NK-92 treated with Interleukin-12 subunit alpha and Interleukin-12 subunit beta, amount 100 ng/mL, for 24 hours (cell line): Measurements from ENCODE around the gene GMEB2.

ENCODE experiments used
- DNase-seq: peaks from one replicate; lab custom pipeline; 2025; lab: John Stamatoyannopoulos, UW

GMEB2 gene

DNA sequence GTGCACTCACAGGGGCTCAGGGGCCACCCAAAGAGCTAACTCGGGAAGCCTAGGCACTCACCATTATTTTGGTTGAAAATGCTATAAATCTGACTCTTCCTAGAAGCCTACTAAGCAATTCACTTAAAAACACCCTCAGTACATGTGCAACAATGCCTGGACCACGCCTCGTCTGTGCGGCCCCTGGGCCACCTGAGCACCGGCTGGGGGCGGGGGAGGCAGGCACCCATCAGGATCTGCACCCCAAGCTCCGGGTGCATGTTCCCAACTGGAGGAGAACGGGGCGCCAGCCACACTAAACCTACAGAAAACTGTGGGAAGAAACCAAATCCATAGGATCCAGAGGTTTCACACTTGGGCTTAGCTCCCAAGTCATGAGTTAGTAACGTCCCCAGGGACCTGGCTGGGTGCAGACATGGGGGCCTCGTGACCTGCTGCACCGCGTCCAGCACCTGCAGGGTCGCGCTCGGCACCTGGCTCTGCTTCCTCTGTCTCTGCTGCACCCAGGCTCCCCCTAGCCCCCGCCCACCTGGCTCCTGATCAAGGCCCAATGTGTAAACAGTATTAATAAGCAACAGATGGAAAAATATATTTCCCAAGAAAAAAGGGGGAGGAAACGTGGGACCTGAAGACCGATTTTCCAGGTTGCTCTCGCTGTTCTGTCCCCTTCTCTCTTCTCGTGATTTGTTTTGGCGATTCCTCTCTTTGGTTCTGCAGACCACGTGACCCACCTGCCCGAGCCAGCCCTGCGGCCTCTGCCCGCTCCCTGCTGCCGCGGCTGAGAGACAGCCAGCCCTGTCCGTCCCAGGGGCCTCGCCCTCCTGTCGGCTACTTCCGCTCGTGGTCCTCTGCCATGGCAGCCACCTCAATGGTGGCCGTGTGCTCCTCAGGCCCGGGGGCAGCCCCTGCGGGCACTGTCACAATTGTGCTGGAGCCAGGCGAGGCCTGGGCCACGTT lies 37.4 kb downstream of the GMEB2 start:
- DNase-seq, result no peak

DNA sequence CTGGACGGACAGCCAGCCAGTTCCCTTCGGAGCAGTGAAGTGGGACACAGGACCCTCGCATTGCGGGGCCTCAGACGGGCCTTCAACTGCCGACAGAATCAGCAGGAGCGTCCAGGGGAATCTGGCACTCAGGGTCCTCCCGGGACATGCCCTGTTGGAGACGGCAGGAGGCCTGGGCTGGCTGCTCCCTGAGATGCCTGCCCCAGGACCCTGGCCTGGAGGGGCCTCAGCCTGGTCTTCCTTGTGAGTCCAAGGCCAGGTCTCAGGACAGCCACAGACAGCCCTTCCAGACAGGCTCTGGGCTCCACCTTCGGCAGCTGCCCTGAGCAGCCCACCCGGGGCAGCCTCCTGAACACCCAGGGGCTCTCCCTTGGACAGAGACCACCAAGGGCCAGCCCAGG lies 38.3 kb downstream of the GMEB2 start:
- no peak for DNase-seq

DNA sequence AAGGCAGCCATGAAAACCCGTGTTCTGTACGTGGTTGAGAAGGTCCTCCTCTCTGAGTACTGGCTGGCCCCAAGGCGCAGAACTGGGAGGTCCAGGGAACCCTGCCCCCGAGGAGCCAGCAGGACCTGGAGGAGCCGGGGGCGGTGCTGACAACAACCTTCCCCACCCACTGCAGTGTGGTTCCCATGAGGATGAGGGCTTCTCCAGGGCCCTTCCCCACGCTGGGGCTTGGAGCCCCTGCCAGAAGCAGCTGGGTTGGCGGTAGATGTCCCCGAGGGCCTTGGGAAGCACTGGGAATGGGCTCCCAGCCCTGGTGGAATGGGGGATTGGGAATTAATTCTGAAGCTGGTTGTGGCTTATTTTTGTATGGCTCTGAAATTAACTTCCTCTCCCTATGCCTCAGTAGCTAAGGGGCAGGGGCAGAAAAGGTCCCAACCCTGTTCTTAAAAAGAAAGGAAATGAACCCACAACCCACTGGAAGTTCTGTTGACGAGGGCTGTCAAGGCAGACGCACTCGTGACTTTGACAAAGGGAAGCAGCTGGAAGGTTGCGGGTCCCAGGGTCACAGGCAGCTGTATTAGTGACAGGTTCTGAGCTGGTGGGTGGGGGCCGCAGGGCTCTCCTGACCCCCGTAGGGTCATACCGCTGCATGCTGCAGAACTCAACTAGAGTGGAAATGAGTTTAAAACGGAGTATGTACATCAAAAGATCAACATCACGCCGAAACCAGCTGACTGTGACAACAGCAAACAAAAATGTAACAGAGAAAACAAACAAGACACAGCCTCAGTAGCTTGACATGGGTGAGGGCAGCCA lies 38.9 kb downstream of the GMEB2 start:
- no peak for DNase-seq

DNA sequence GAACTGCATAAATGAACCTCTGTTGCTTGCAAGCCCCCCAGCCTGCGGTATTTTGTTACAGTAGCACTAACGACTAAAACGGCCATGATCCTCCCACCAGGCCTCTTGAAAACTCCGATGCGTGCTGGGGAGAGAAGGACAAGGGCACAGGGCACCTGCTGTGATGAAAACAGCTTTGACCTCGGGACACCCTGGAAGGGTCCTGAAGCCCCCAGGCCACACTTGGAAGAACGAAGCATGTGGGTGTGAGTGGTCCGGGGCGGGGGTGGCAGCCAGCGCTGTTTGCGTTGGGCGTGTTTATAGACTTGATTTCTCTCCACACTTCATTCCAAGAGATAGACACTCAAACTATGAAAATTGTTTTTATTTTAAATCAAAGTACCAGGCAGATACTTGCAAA lies 39.6 kb downstream of the GMEB2 start:
- DNase-seq, result no peak

DNA sequence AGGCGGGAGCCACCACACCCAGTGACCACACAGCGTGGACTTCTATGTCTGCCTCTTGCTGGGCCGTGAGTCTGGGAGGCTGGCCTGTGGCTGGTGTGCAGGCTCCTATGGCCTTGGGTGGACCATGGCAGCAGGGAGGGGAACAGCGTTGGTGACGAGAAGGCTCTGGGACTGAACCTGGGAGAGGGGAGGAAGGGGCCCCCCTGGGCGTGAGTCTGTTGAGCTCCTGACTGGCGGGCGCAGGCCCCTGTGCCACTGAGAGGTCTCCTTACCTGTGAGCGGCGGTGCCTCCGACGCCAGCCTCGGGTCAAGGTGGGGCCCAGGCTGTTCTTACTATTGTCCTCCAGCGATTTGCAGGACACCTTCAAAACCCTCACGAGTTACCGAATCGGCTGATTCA lies 40.1 kb downstream of the GMEB2 start:
- DNase-seq, result no peak

DNA sequence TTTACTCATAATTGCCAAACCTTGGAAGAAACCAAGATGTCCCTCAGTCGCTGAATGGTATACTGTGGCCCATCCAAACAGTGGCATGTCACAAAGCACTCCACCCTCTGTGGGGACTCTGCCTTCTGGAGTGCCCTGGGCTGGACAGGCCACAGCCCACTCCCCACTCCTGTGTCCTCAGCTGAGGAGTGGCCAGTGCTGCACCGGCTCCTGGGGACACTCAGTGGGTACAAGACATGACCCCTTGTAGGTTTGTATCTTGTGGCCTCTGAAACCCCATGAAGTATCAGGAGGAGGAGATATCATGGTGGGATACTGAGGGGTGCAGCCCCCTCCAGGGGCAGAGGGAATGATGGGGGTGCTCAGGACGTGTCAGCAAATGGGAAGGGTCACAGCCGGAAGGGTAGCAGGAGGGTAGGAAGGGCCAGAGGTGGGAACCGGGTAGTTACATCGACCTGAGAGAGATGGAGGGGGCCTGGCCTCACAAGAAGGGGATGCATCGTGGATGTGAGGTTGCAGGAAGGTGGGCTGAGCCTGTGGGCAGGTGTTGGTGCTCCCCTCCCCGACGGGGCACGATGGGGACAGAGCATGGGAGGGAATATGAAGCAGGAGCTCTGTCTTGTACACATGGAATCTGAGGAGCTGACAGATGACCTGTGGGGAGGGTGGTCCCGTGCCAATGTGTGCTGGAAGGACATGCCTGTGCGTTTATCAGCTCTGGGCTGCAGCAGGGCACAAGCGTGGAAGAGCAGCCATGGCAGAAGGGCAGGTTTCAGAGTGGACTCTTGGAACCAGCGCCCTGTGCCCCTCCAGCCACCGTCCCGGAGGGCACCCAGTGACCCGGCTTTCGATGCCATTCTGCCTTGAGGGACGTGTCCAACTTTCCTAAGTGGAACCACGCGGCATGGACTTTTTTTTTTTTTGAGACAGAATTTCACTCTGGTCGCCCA lies 41.0 kb downstream of the GMEB2 start:
- DNase-seq, result no peak

DNA sequence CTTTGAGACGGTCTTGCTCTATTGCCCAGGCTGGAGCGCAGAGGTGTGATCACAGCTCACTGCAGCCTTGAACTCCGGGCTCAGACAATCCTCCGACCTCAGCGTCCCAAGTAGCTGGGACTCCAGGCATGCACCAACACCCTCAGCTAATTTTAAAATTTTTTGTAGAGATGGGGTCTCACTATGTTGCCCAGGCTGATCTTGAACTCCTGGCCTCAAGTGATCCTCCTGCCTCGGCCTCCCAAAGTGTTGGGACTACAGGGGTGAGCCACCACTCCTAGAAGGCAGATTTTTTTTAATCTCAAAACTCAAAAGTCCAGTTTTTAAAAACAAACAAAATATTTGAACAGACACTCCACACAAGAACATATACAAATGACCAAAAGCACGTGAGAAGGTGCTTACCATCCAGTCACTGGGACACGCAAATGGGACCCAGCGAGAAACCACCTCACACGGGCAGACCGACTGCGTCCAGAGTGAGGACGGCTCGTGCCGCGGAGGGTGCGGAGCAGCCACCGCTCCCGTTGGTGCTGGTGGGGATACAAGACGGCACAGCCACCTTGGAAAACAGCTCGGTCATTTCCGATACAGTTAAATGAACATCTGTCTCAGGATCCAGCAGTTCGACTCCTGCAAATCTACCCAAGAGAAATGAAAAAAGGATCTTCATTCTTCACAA lies 44.4 kb downstream of the GMEB2 start:
- no peak for DNase-seq

DNA sequence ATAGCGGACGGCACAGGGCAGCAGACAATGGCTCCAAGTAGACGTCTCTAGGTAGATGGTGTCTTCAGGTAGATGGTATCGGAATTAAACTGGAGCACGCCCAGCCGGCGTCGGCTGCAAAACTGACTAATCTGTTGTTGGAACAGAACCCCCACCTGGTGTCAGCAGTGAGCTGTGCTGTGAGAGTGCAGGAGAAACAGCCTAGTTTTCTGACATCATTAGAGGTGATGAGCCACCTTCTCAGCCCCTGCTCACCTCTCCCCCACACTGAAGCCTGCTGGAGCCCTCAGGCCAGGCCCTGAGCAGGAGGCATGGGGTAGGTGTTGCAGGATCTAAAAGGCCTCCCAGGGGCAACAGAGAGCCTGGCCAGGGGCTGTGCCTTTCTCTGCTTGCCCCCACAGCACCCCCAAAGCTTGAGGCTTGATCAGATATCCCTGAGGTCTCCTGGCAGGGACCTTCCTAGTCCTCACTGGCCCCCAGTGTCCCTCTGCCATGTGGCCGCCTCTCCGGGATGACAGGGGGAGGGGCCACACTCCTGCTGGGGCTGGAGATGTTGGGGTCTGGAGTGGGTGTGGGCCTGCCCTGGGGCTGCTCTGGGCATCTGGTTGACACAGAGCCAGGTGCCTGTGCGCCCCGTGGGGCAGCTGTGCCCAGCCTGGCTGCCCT lies 46.0 kb downstream of the GMEB2 start:
- DNase-seq, result no peak

DNA sequence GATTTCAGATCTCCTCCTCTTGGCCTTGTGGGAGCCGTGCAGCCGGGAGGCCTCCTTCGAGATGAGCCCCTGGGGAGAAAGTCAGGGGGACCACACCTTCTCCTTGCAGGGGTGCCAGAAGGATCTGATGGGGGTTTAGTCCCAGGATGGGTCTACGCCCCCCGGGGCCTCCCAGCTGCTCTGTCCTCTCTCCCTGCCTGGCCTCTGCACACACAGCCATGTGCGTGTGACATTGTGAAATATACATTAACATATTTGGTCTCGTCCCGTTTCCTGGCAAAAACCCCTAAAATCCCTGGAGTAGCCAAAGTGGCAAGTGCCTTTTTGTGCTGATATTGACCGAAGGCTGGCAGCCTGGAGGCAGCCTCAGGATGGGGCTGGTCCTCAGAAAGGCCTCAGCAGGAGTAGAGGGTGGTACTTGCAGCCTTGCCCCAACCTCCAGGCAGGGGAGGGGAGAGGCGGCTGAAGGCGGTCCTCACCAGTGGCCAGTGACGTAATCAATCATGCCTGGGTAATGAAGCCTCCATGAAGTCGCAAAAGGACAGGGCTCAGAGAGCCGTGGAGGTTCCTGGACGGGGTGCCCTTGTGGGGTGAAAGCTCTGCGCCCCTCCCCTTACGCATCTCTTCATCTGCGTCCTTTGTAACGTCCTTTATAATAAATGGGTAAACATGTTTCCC lies 47.7 kb downstream of the GMEB2 start:
- DNase-seq, result no peak

DNA sequence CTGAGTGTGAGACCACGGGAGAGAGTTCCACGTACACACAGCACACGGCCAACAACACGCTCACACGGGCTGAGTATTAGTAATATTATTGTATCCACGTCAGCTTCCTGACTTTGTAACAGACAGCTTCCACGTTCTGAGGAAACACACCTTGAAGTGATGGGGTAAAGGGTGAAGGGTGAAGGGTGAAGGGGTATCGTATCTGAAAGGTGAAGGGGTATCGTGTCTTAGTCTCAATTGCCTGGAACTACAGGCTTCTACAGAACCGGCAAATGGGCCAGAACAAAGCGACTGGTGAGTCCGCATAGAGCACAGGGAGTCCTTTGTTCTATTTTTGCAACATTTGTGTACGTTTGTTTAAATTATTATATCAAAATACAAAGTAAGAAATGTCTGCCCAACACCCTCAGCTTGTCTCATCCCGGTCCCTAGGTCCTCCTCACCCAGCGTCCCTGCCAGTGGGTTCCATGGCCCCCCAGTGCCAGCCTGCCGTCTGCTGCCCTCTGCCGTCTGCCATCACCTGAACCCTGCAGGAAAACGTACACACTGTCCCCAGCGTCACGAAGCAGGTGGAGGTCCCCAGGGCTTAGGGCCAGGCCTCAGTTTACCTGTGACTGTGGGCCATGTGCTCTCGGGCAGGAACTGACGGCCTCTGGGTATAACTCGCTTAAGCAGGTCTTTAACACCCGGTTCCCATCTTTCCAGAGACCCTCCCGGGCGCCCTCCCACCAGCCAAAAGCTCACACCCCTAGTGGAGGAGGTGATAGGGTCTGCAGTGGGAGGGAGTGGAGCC lies 48.5 kb downstream of the GMEB2 start:
- no peak for DNase-seq

DNA sequence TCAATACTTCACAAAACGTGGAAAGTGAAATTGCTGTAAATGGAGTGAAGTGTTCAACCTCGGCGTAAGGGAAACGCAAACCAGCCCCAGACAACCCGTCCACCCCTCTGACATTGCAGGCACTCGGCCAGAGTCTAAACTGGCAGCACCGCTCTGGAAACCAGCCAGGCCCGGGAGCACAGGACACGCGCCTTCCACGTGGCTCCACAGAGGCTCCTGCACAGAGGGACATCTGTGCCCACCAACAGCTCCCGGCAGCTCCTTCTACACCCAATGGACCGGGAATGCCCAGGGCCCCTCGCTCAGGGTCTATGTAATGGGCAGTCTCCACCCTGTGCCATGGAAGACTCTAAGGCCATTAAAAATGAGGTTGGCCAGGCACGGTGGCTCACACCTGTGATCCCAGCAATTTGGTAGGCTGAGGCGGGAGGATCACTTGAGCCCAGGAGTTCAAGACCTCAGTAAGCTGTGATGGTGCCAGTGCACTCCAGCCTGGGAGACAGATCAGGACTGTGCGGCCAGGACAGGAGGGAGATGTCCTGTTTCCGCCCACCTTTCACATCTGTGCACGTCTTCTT lies 49.5 kb downstream of the GMEB2 start:
- no peak for DNase-seq

DNA sequence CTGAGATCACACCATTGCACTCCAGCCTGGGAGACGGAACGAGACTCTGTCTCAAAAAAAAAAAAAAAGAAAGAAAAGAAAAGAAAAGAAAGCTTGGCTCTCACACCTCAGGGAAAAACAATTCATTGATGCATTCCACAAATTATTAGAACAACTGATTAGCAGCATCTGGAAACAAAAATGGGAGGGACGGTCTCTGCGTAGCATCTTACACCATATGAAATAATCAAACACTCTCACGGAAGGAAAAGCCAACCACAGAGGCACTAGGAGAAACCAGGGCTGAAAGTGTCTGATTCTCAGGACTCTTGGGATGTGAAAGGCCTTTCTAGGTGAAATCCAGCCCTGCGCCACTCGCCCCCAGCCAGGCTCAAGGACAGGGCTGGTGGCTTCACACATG lies 50.6 kb downstream of the GMEB2 start:
- DNase-seq, result no peak

DNA sequence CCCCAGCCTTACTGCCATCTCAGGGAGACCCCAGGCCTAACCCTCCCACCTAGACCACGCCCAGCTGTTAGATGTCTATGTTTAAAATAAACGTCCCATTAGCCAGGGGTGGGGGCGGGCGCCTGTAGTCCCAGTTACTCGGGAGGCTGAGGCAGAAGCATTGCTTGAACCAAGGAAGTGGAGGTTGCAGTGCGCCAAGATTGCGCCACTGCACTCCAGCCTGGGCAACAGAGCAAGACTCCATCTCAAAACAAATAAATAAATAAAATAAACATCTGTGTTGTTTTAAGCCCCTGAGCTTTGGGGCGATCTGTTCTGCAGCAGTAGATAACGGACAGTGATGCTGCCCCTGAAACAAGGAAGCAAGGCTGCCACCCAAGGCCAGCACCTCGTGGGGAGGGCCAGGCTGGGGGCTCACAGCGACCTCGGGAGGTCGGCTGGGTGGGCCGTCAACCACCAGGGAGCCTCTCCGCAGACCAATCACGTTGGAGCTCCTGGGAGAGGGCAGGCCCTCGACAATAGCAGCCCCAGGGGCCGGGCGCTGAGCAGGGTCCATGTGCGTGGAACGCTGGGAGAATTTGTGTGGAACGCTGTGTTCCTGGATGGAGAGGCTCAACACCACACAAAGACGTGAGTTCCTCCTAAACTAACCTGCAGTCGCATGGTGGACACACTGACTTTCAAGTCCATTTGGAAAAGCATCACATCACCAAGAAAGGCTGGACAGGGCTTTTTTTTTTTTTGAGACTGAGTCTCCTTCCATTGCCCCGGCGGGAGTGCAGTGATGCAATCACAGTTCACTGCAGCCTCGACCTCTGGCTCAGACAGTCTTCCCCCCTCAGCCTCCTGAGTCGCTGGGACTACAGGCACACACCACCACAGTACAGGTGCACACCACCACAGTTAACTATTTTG lies 51.8 kb downstream of the GMEB2 start:
- no peak for DNase-seq

DNA sequence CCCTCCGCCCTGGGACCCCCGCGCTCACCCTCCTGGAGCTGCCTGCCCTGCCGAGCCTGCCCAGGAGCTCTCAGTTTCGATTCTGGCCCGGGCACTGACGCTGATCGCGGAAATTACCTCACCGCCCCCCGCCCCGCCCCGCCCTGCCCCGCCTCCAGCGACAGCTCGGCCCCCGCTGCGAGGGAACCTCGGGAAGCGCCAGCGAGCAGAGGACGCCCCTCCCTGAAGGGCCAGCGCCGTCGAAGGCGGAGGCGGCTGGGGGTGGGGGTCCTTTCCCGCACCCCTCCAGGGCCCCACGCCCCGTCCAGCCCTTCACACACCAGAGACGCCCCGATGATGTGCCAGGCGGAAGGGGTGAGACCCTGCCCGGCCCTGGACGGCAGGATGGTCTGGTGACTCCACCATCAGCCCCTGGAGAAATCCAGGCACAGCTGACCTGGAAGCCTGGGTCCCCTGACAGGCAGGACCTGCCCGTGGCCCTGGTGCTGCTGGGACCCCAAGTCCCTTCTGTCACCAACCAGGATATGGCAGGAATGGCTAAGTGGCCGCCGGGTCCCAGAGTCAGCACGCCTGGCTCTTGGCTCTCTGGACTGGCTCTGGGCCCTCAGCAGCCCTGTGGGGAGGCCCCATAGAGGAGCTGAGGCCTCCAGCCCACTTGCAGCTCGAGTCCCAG lies 52.6 kb downstream of the GMEB2 start, which contains the start of gene HELZ2:
Gene HELZ2 (minus strand): TSS at position 84 of the 673 bp plus-strand sequence. CDS start 1,854 bp downstream, outside the sequence.
- peak; percentile 63 for DNase-seq

DNA sequence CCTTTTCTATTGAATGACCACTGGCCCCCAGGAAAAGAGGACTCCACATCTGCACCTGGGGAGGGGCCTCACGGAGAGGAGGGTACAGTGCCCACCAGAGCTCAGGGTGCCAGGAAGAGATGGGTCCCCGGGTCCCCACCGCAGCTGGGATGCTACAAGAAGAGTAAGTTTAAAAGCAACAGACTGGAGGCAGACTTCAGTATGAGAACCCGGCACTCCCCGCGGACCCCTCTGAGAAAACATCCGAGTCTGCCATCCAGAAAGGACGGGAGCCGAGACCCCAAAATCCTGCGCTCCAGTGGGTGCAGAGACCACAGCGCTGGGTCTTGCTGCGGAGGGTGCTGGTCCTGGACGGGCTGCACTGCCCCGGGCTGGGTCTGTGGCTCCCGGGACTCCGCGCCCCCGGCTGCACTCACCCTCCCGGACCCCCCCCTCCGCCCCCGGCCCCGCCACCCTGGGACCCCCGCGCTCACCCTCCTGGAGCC lies 53.2 kb downstream of the GMEB2 start:
- no peak for DNase-seq

DNA sequence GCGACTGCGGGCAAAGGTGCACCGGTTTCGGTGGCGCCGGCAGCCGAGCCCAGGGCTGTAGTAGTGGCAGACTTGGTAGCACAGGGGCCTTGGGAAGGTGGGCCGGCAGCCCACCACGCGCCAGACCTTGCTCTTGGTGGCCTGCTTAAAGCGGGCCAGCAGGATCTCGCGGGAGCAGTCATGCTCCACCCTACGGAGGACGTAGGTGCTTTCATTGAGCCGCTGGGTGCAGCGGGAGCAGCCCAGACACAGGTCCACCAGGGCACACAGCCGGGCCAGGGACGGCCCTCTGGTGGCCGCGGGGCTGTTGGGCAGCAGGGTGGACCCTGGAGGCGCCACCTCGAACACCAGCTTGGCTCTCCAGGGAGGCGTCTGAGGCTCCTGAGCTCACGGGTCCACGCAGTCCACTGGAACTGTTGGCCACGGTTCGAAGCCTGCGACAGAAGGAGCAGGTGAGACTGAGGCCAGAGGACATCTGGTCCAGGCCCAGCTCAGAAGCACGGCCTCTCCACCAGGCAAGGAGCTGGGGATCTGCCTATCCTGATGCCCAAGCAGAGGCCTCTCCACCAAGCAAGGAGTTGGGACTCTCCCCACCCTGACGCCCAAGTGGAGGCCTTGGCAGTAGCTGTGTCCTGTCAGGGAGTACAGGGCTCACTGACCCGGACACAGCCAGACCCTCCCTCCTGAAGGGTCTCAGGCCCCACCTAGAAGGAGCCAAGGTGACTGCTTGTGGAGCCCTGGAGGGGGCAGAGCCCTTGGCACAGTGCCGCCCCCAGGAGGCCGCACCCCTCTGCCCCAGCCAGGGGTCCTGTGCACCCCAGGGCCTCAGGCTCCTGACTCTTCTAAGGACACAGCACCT lies 53.9 kb downstream of the GMEB2 start:
- no peak for DNase-seq
